C1 segment of cervical spinal cord (tissue), 14 donors: ENCODE data around the gene B4GALT1.
A peak's percentile ranks its signal among the peaks of the same experiment; 100 is the strongest.

Experiments used
- DNase-seq, 14 donors: peaks; one replicate each; lab custom pipeline; 2025; lab: John Stamatoyannopoulos, UW

The B4GALT1 gene

DNA sequence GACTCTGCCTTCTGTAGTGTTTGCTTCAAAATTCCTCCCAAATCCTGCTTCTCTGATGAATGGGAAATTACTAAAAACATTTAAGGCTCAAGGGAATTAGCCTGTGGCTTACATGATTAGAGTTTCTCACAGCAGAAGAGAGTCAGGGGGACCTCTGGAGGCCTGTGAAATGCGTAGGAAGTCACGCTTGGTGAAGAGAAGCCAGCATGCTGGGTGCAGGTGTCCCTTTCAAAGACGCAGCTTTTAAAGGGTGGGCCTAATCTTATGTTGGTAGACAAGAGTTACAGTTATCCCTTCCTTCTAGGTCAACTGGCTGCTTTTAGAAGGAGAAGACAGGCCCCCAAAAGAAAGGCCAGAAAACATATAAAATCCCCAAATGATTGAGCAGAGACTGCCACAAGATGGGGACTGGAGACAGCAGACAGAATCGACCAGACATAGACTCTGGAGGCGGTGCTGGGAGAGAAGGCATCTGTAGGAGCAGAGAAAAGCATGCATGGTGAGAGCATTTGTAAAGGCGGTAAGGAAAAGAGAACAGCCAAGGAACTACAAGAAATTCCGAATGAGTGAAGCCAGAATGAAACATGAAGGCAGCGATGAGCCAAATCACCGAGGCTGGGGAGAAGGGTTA, 42.3 kb downstream of the B4GALT1 start:
- no peak for DNase-seq

DNA sequence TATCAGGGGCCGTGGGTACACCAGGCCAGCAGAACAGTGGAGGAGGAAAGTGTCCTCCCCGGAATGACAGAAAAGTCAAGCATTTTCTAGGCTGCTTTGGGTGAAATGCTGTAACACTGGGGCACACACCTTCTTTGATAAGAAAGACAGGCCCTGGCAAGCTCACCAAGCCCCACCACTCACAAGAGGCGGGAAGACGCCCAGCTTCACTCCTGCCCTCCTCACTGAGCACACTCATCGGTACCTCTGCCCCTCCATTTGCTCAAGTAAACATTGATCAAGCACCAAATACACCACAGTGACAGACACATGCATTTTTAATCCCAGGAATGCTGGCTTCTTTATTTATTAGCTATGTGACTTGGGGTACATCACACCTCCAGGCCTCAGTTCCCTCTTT, 43.1 kb downstream of the B4GALT1 start:
- no peak for DNase-seq

DNA sequence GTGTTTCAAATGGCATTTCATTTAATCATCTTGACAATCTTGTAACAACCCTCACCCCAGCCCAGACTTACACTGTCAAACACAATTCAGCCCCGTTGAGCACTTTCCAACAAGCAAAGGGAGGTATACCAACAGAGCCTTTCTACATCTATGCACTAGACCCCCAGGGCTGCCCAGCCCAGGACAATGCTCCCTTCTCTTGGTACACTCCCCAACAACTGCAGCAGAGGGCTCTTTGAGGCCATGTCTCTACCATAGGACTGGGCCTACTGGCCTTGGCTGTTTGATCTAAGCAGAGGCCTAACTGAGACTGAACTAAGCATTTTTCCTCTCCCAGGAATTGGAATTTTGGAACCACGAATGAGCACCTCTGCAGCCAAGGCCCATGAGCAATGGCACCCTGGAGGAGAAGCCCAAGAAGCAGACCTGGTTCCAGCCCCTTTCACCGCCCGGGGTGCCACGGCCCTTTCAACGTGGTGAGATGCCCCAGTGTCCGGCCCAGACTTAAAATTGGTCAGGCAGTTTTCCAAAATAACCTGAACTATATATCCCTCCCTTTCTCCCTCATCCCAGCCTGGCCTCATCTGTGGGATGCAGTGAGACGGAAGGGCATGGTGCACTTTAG, 43.6 kb downstream of the B4GALT1 start:
- no peak for DNase-seq

DNA sequence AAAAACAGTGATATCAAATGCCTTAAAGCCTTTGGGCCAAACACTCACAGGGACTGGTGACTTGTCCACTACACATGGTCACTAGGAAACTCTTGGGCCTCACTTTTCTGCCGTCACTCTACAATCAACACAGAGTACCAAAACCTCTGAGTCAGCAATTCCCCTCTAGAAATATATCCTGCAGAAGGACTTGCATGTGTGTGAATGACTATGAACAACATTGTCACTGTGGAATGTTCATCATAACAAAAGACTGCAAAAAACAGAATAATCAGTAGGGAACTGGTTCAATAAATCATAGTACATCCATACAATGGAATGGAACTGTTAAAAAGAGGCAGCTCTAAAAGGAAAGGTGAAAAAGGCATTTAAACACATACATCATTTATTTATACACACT, 46.5 kb downstream of the B4GALT1 start:
- no peak for DNase-seq

DNA sequence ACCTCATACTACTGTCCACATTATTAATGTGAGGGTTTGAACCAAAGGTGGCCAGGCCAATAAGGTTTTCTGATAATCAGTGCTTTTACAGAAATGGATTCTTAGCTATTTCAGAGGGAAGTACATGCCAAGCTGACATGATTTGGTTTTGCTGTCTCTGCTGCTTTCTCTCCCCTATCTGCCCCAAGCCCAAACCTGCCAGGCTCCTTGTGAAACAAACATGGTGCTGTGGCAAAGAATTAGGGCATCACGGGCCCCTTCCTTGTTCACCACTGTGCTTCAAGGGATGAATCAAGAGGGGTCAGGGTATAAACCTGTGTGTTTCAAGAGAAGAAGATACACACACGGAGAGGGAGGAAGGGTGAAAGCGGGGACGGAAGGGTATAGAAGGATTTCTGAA, 49.3 kb downstream of the B4GALT1 start:
- DNase-seq = no peak

DNA sequence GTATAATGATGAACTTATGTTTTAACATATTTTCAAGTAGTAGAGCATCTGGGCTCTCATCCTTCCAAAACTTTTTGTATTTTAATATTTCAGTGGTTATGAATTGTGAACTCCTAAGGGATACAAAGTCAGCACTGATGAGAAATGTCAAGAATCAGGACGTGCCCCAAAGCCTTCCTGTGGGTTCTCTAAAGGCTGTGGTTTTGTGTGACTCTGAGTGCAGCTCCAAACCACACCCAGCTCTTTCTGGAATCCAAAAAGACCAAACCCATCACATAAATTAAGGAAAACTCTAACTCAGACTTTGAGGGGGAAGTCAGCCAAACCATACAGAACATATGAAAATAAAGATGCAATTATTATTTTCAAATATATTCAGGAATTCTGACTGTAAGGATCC, 49.8 kb downstream of the B4GALT1 start:
- no peak for DNase-seq

DNA sequence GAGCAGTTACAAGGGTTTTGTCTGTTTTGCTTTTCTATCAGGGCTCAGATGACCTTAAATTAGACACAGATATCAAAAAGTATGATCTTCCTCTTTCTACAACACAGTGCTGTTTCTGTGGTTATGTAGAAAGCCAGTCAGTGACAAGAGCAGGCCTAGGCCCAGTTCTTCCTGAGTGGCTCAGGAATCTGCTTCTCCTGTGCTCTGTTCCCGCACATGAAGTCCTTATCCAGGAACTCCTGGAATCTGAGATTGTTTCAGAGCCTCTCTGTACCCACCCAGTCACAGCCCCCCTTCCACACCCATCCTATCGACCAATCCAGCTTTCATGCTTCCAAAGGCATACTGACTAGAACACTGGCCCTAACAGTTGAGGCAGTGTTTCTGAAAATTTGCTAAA, 50.3 kb downstream of the B4GALT1 start:
- DNase-seq = no peak

DNA sequence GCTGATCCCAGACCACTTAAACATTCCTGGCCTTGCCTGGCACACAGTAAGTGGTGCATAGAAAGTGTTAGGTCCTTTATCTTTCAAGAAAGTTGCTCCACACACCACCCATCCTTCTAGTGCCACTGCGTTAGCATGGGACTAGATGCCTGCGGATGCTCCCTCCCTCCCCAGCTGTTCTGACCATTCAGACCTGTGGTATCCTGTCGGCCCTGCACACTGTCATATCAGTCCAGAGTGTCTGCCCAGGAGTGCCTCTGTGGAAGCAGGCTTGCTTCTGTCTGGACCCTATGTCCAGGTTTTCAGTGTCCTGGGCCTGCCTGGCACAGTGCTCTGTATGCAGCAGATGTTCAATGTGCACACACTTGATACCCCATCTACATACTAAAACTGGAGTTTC, 52.4 kb downstream of the B4GALT1 start:
- no peak for DNase-seq

DNA sequence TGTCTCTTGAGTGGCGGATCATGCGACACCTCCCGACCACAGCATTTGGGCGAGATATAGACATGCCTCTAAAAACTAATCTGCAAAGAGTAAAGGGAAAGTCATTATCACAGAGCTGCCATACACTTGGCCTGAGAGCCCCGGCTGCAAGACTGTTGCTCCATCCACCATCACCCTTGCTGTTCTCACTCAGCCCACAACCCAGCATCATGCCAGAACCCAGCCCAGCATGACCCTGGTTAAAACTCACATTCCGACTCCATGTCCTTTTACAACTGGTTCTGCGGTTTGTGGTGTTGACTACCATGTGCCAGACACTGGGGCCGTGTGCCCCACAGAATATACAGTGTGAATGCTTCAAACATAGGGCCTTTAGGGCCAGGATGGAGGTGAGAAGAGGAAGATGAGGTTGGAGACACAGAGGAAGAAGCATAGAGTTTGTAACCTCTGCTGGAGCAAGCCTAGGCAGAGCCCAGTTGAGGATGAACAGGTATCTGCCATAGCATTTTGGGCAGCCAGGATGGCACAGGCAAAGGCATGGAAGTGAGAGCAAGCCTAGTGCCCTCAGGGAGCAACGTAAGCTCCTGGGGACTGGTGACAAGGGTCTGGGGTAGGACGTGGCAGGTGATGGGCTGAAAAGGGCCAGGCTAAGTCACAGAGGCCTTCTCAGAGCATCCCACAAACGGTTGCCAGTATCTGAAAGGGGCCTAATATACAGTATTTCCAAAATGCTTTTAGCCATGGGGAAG, 53.2 kb downstream of the B4GALT1 start:
- DNase-seq = no peak

DNA sequence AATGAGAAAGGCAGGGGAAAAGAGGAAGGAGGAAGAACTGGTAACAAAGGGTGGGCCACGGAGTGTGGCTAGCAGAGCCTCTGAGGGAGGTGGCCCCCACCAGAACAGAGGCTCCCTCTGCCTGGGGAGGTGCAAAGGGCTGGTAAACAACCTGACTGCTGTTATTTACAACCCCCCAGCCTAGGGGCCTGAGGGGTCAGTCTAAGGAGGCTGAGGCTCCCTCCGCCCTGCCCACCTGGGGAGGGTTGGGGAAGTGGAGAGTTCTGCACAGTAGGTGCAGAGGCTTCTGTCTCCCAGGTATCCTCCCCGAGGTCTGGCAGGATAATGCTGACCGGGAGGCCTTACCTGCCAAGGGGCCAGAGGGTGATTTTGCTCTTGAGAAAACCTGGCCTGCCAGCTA, 55.0 kb downstream of the B4GALT1 start:
- DNase-seq = no peak

DNA sequence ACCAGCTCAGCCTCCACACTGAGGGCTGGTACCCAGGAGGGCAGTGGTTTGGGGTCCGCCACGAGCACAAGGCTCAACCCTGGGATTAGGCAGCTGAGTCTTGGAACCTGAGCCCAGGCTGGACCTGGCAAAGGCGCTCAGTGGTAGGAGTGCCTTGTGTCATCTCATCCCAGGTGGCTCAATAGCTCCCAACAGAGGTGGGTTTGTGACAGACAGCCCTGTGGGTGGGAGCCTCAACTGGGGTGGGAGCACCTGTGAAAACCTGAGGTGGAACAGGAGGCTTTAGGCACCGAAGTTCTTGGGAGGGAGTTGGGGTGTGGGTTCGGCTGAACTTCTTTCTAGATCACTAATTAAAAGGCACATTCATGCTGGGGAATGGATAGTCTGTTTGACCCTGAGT, 55.5 kb downstream of the B4GALT1 start:
- DNase-seq = no peak

DNA sequence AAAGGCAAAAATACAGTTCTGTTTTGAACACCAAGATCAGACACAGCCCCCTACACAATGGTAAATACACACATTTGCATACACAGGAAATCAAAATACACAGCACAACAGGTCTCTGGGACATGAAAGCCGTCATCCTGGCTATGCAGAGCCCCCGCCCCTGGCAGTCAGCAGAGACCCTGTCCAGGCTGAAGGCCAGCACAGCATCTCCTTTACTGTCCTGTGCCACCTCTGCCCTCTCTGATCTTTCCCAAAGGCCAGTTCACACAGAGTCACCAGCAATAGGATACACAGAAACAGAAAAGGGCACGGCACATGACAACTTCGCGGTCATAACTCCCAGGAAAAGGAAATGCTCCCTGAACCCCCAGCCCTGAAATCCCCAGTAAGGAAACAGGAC, 56.5 kb downstream of the B4GALT1 start:
- DNase-seq = no peak

DNA sequence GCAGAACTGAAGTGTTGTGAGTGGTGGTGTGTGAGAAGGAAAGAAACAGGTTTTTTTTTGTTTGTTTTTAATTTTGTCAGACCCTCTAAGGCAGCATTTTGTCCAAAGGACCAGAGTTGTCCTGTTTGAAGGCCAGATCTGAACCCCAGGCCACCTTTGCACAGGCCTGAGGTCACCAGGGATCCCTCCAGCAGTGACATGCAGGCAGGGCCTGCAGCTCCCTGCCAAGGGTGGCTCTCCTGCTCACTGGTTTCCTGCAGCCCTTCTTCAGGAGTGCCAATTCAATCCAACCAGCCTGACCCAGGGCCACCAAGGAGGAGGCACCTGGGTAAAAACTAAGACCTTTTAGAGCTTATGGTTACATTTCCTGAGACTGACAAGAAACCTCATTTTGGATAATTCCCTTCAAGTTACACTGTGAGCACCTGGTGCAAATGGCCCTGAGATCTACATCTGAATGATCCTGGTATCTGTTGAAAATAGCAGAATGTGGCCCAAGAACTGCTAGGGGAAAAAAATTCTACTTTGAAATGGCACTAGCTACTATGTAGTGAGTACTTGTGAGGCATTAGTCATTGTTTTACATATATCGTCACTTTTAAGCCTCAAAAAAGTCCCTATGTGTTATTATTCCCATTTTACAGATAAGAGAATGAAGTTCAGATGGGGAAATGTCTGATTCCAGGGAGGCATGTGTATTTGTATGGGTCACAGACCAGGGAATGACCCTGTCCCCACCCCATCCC, 57.1 kb downstream of the B4GALT1 start:
- DNase-seq = no peak

DNA sequence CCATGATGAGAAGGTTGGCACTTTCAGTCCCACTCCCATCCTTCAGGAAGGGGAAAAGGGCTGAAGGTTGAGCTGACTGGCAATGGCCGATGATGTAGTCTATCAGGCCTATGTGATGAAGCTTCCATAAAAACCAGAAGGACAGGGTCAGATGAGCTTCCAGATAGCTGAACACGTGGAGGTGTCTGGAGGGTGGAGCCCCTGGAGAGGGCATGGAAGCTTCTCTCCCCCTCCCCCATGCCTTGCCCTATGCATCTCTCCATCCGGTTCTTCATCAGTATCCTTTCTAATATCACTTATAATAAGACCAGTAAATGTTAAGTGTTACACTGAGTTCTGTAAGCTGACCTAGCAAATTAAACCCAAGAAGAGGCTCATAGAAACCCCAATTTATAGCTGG, 58.0 kb downstream of the B4GALT1 start:
- no peak for DNase-seq

DNA sequence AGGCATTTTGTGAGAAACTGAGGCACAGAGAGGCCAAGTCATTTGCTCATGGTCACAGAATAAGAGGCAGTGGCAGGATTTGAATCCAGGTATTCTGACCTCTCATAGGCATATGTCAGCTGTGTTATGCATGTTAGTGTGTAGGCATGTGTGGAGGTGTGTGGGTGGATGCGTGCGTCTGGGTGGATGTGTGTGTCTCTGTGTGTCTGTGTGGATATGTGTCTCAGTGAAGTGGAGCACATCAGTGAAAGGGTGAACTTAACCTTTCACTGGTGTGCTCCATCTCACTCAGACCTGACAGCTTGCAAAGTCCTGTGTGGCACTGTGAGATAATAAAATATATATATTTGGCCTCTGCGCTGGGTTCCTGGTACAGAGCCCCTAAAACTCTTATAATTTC, 58.7 kb downstream of the B4GALT1 start:
- no peak for DNase-seq

DNA sequence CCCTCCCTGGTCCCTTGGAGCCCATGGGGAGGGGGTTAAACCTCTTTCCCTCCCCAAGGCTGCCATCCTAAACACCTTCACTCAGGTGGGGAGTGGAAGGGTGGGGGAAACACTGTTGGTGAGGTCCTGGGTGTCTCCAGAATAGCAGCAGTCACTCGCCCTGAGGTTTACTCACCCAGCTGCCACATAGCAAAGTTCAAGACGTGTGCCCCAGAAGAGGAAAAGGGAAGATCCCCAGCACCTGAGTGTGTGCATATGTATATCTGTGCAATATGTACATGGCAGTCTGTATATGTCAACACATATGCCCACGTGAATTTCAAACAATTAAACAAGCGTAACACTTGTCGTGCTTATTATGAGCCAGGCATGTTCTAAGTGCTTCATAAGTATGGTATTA, 59.4 kb downstream of the B4GALT1 start:
- no peak for DNase-seq

DNA sequence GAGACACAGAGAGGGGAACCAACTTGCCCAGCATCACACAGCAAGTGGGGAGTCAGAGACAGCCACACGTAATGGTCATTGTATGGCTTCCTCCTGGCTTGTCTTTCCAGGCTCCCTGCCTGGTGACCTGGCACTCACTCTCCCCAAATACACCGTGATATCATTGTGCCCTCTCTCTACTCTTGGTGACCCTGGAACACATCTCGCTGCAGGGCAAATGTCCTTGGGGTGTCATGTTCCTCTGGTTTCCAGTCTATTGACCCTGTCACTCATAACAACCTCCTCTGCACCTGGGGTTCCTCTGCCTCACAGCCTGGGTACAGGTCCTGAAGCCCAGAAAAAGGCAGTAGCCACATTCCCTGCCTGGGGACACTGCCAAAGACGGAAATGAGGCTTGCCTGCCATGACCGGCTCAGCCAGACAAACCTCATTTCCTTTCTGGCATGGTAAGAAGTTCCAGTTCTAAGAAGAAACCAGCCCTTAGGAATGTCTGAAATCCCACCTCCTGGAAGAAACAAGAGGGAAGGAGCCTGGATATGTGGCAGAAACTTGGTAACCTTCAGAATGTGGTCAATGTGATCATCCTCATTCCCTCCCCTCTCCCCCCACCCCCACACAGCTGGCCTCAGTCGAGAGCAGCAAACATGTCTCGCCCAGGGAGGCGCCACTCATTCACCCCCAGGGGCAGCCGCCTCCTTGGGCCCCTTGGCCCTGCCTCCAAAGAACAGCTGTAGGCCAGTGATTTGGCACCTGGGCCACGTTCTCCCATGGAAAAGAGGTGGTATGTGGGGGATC, 60.1 kb downstream of the B4GALT1 start:
- DNase-seq = peak in 1 of 14 donors; percentile 87

DNA sequence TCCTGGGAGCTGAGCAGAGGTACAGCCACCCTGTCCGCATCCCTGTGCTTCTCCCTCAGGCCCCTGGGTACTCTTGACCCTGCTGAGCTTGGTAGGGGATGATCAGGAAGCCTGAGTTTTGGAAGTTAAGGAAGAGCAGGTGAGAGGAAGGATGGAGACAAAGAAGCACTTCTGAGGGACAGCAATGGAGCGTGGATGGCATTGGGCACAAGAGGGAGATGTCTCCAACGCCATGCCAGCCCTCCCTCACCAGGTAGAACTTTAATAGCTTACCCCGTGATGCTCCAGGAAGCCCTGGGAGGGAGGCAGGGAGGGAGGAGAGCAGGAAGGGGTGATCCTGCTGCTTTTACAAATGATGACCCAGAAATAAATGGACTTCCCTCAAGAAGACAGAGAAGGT, 60.8 kb downstream of the B4GALT1 start:
- no peak for DNase-seq

DNA sequence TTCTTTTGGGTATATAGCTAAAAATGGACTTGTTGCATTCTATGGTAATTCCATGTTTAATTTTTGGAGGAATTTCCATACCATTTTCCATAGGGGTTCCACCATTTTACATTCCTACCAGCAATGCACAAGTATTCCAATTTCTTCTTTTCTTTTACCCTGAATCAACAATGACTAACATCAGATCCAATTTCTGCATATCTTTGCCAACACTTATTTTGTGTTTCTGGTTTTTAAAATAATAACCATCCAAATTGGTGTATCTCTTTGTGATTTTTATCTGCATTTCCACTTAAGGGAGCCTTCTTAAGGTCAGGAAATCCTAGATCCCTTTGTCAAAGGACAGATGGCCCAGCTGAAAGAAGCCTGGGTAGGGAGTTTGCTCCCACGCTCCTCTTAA, 61.2 kb downstream of the B4GALT1 start:
- DNase-seq = no peak

DNA sequence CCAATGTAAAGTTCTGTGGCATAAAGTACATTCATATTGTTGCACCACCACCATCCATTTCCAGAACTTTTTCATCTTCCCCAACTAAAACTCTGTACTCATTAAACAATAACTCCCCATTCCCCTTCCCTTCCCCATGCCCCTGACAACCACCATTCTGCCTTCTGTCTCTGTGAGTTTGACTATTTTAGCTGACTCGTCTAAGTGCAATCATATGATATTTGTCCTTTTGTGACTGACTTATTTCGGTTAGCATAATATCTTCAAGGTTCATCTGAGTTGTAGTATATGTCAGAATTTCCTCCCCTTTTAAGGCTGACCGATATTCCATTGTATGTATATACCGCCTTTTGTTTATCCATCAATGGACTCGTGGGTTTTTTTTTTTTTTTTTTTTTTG, 61.6 kb downstream of the B4GALT1 start:
- no peak for DNase-seq

DNA sequence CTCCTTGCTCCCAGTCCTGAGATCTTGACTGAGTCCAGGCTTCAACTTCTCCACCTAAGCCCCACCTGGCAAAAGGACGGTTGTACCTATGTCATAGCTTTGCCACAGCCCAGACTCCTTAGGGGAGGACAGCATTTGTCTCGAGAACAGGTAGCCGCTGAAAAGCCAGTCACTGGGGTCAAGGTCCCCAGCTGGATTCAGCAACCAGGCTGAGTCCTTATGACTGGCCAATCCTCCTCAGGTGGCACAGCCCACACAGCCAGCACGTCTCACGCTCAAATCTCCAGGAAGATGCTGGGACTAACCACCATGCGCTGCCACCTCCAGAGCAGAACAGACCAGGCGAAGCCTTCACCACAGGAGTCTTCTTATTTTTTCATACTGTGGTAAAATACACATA, 62.7 kb downstream of the B4GALT1 start:
- DNase-seq = no peak
